HCT116 (cell line): ENCODE measurements around the gene CALML6. TPM values are rescaled to one million over a fixed set of nuclear protein-coding genes. Genes with fewer than 3 reads are reported as not detected.

Experiments
- ATAC-seq: fragments of 200-7000 bp; cut with Tn5 transposase; 2 replicates; pipeline ENCODE4 v1.9.1; 2020; ENCODE audit warnings: mild to moderate bottlenecking, moderate library complexity
- BruUV-seq: library from RNA; stranded (reverse); fragments of 400-500 nt; replicated peaks from 2 replicates; lab custom pipeline; 2021; lab: Mats Ljungman, UMichigan
- CTCF ChIA-PET: fragments of 300-600 bp; sonication (Branson Sonifier 250); formaldehyde crosslinking; loops from one replicate; lab custom pipeline; 2021; ENCODE audit warnings: antibody characterized with exemption; lab: Charles Lee
- POLR2A ChIA-PET: fragments of 300-600, 350-600 bp; sonication (Branson Sonifier 250); formaldehyde crosslinking; loops from one replicate; lab custom pipeline; 2021; ENCODE audit warnings: antibody characterized with exemption; lab: Charles Lee
- RAD21 ChIA-PET, 2 experiments: fragments of 300-600 bp; sonication (Branson Sonifier 250); formaldehyde crosslinking; loops; one replicate each; lab custom pipeline; 2023; ENCODE audit warnings: low total read pairs in 2 of 2; ENCODE audit not compliant: uncharacterized antibody in 2 of 2, unreplicated experiment in 2 of 2, low non-redundant PET in 1 of 2; lab: Charles Lee
- DNase-seq: peaks from one replicate; pipeline ENCODE4 v3.0.0-alpha.2; 2010; ENCODE audit warnings: low read depth, low spot score
- H2AFZ ChIP-seq: fragments of 200-600 bp; shearing (Covaris generic), sonication (generic); 2 replicates; pipeline ENCODE4 v1.6.1; 2017; ENCODE audit warnings: low read depth, mixed run types, mixed read lengths, antibody characterized with exemption, low read length; ENCODE audit not compliant: poor library complexity, severe bottlenecking
- H3K27ac ChIP-seq: 2 replicates; pipeline ENCODE4 v1.5.1; 2012; ENCODE audit warnings: low read depth, low read length
- H3K27me3 ChIP-seq: fragments of 200-600 bp; sonication (generic); 2 replicates; pipeline ENCODE4 v1.6.1; 2016; ENCODE audit warnings: mixed run types, low read length, mixed read lengths; ENCODE audit not compliant: insufficient read depth
- H3K36me3 ChIP-seq, 2 experiments: fragments of 200-500 bp in 1 of 2; fragments of 200-600 bp in 1 of 2; sonication (Bioruptor generic) in 1 of 2; sonication (generic) in 1 of 2; 2 replicates each; pipeline versions ENCODE4 v1.5.1 to v1.6.1; 2014 to 2016; ENCODE audit warnings: low read length in 2 of 2, inconsistent platforms in 1 of 2, mixed read lengths in 1 of 2, mixed run types in 1 of 2; ENCODE audit not compliant: insufficient read depth in 2 of 2, control insufficient read depth in 1 of 2
- H3K4me1 ChIP-seq, 2 experiments: fragments of 200-600 bp in 1 of 2; sonication (generic) in 1 of 2; 2 replicates each; pipeline versions ENCODE4 v1.5.1 to v1.6.1; 2012 to 2017; ENCODE audit warnings: low read length in 2 of 2, inconsistent platforms in 1 of 2, mild to moderate bottlenecking in 1 of 2, mixed read lengths in 1 of 2, mixed run types in 1 of 2, moderate library complexity in 1 of 2; ENCODE audit not compliant: insufficient read depth in 2 of 2, control insufficient read depth in 1 of 2
- H3K4me2 ChIP-seq: fragments of 200-600 bp; sonication (generic); 2 replicates; pipeline ENCODE4 v1.6.1; 2017; ENCODE audit warnings: mixed run types, low read length, mixed read lengths
- H3K4me3 ChIP-seq, 2 experiments: fragments of 200-600 bp in 1 of 2; sonication (generic) in 1 of 2; replicated peaks in 1 of 2; 2 replicates each; pipeline ENCODE4 v1.5.1; 2011 to 2016; ENCODE audit warnings: low read length in 2 of 2, control low read depth in 1 of 2, low read depth in 1 of 2, mild to moderate bottlenecking in 1 of 2, mixed read lengths in 1 of 2, mixed run types in 1 of 2
- H3K79me2 ChIP-seq: fragments of 200-600 bp; sonication (generic); 2 replicates; pipeline ENCODE4 v1.6.1; 2017; ENCODE audit warnings: mild to moderate bottlenecking, mixed run types, low read length, moderate library complexity, mixed read lengths; ENCODE audit not compliant: insufficient read depth
- H3K9ac ChIP-seq: fragments of 200-600 bp; sonication (generic); 2 replicates; pipeline ENCODE4 v1.6.1; 2016; ENCODE audit warnings: low read length, mixed read lengths
- H3K9me2 ChIP-seq: fragments of 200-600 bp; sonication (generic), shearing (Covaris generic); 2 replicates; pipeline ENCODE4 v1.6.1; 2017; ENCODE audit warnings: mixed run types, mild to moderate bottlenecking, moderate library complexity; ENCODE audit not compliant: insufficient read depth
- H3K9me3 ChIP-seq, 2 experiments: fragments of 200-500 bp in 1 of 2; fragments of 200-600 bp in 1 of 2; sonication (Bioruptor generic) in 1 of 2; sonication (generic) in 1 of 2; 2 replicates each; pipeline ENCODE4 v1.6.1; 2014 to 2017; ENCODE audit warnings: low read length in 2 of 2, mixed read lengths in 2 of 2, inconsistent platforms in 1 of 2, low read depth in 1 of 2, mild to moderate bottlenecking in 1 of 2, mixed run types in 1 of 2, moderate library complexity in 1 of 2; ENCODE audit not compliant: control insufficient read depth in 1 of 2, insufficient read depth in 1 of 2
- H4K20me1 ChIP-seq: fragments of 200-600 bp; sonication (generic), shearing (Covaris generic); 2 replicates; pipeline ENCODE4 v1.6.1; 2017; ENCODE audit warnings: mixed run types, mild to moderate bottlenecking, moderate library complexity; ENCODE audit not compliant: insufficient read depth
- EGR1 ChIP-seq: IDR thresholded peaks from 2 replicates; pipeline ENCODE4 v1.6.1; 2012; ENCODE audit warnings: low read depth
- EZH2 ChIP-seq: fragments of 200-600 bp; sonication (generic); IDR thresholded peaks from 2 replicates; pipeline ENCODE4 v1.6.1; 2017; ENCODE audit warnings: antibody characterized with exemption, mixed run types
- EZH2phosphoT487 ChIP-seq: fragments of 200-600 bp; IDR thresholded peaks from 2 replicates; pipeline ENCODE4 v1.6.1; 2018; ENCODE audit warnings: antibody characterized with exemption, borderline replicate concordance
- JUND ChIP-seq: IDR thresholded peaks from 2 replicates; pipeline ENCODE4 v1.6.1; 2012
- SP1 ChIP-seq: IDR thresholded peaks from 2 replicates; pipeline ENCODE4 v1.6.1; 2012; ENCODE audit warnings: low read depth
- SRF ChIP-seq: IDR thresholded peaks from 2 replicates; pipeline ENCODE4 v1.6.1; 2012; ENCODE audit warnings: low read depth
- intact Hi-C: fragments of 100-400 bp; cut with micrococcal nuclease; formaldehyde crosslinking; loops from 2 replicates; pipeline ENCODE4 v1.10.0; 2022
- total RNA-seq: library from RNA; stranded (reverse); gene quantifications from one replicate; pipeline ENCODE4 v1.2.1, GENCODE V29; 2021; ENCODE audit not compliant: unreplicated experiment
- TF ChIP-seq, protein P1 (sequence below): IDR thresholded peaks from 2 replicates; pipeline ENCODE4 v1.6.1; 2012

Gene CALML6
- total RNA-seq, 1 experiment from 2014 or later, result 2.3 TPM

DNA sequence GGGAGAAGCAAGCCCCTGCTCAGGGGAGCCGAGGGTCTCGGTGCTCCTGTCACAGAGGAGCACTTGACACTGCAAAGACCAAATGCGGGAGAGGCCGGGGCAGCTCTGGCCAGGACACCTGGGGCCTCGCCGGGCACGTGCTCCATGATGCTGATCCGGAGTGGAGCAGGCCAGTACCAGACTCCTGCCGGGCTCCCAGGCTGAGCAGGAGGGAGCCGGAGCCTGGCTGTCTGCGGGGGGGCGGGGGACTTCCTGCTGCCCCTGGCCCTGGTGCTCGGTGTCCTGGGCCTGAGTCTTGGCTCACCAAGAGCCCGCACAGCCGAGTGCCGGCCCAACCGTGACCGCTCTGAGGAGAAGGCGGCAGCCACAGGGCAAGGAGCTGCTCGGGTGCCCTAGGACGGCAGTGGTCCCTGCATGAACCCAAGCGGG lies 42.5 kb downstream of the CALML6 start:
- no peaks in the 10 kb centered on the region for H3K79me2 ChIP-seq
- CTCF ChIA-PET, result interaction anchor here (6.7 kb wide), 1 partner anchor 88 kb away, joined by 70 read pairs; no protein-coding TSS in a partner anchor

GRCh38 chr1:1958071-1958541 lies 43.0 kb downstream of the CALML6 start:
- ChIA-PET CTCF (interaction anchor here (6.7 kb wide), 1 partner anchor 87 kb away, joined by 70 read pairs; no protein-coding TSS in a partner anchor), RAD21 (no interaction called here), POLR2A (no interaction called here)
- H3K79me2 ChIP-seq, result no peaks in the 10 kb centered on the region
- intact Hi-C loops, result no loop called here
- H3K9me2 ChIP-seq, result no peaks in the 10 kb centered on the region
- no peak overlapping the region for H3K9ac ChIP-seq
- H2AFZ ChIP-seq, result no peak overlapping the region
- no peak overlapping the region for H3K27ac ChIP-seq
- H3K9me3 ChIP-seq, result no peaks in the 10 kb centered on the region
- H3K4me1 ChIP-seq, result peaks cover 5 to 22% of the 10 kb centered on the region in 2 experiments; a peak in 3 of 4 replicates
- no TSS peak for BruUV-seq
- DNase-seq (no peak), ATAC-seq (no peak)
- H3K27me3 ChIP-seq, result no peaks in the 10 kb centered on the region
- no peak overlapping the region for H3K4me3 ChIP-seq
- H4K20me1 ChIP-seq, result no peaks in the 10 kb centered on the region
- H3K4me2 ChIP-seq, result no peak overlapping the region
- no peaks in the 10 kb centered on the region for H3K36me3 ChIP-seq
- no peak for TF ChIP-seq EZH2
- TF ChIP-seq EGR1, result no peak
- TF ChIP-seq, protein P1, sequence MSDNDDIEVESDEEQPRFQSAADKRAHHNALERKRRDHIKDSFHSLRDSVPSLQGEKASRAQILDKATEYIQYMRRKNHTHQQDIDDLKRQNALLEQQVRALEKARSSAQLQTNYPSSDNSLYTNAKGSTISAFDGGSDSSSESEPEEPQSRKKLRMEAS, result no peak
- TF ChIP-seq JUND, result no peak
- TF ChIP-seq EZH2phosphoT487, result no peak

More for the DNA sequence above, 42.5 kb downstream of the CALML6 start:
- Histone ChIP-seq H3K27me3 (no peaks in the 10 kb centered on the region), H3K4me1 (peaks cover 5 to 22% of the 10 kb centered on the region in 2 experiments; a peak in 3 of 4 replicates), H3K27ac (no peak overlapping the region), H3K4me2 (no peak overlapping the region), H3K4me3 (no peak overlapping the region), H3K9me3 (no peaks in the 10 kb centered on the region), H2AFZ (no peak overlapping the region), H3K9me2 (no peaks in the 10 kb centered on the region), H4K20me1 (no peaks in the 10 kb centered on the region), H3K36me3 (no peaks in the 10 kb centered on the region), H3K9ac (no peak overlapping the region)
- TF ChIP-seq SP1 (no peak), SRF (no peak)
- no TSS peak for BruUV-seq
- ChIA-PET RAD21 (no interaction called here), POLR2A (no interaction called here)
- no peak for DNase-seq
- intact Hi-C loops, result no loop called here
- no peak for ATAC-seq
